Measurements from ENCODE around the gene IPPK.

DNA sequence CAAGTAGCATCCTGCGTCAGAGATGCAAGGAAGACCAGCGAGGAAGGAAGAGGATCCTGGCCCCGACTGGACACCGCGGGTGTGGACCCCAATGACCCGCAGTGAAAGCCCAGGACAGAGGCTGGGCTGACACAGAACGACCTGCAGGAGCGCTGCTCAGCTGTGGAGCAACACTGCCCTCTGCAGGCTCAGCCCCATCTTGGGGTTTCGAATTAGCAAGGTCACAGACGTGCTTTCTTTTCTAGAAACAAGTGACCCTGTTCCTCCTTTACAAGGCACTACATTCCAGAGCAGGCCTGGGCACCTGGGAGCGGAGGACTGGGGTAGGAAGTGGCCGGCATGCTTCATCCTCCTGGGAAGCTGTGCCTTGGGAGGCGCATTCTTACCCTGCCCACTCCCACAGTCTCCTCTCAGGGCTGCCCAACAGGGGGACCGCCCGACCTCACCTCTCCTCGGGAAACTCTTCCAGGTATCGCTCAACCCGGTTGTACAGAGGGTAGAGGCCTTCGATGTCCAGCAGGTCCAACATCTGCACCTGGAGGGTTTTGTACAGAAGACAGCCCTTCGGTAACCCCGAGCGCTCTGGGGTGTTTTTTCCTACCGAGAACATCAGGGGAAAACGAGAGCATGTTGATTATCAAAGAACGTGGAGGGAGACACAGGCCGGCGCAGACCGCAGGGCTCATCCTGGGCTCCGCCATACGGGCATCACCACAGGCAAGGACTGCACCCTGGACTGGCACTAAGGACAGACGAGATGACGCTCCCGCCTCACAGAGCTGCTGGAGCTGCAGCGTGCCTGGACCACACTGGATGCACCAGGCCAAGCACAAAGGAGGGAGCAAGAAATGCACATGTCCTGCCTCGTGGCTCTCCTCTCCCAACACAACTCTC lies 35.0 kb downstream of the IPPK start:
- no peak for TF ChIP-seq POLR2AphosphoS5 (IDR thresholded peaks at IDR 0.05)
- TF ChIP-seq, protein P1, sequence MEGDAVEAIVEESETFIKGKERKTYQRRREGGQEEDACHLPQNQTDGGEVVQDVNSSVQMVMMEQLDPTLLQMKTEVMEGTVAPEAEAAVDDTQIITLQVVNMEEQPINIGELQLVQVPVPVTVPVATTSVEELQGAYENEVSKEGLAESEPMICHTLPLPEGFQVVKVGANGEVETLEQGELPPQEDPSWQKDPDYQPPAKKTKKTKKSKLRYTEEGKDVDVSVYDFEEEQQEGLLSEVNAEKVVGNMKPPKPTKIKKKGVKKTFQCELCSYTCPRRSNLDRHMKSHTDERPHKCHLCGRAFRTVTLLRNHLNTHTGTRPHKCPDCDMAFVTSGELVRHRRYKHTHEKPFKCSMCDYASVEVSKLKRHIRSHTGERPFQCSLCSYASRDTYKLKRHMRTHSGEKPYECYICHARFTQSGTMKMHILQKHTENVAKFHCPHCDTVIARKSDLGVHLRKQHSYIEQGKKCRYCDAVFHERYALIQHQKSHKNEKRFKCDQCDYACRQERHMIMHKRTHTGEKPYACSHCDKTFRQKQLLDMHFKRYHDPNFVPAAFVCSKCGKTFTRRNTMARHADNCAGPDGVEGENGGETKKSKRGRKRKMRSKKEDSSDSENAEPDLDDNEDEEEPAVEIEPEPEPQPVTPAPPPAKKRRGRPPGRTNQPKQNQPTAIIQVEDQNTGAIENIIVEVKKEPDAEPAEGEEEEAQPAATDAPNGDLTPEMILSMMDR (IDR thresholded peaks at IDR 0.05): peak; percentile 56 to 92 (median 84)

Data from prostate gland (tissue), 2 donors.